Stimulated activated CD4-positive, alpha-beta T cell treated with anti-CD3 and anti-CD28 coated beads, Interleukin-4, amount 100 ng/mL, for 48 hours (primary cell): Measurements from ENCODE around the gene TRDN.

Experiments
- DNase-seq, 2 donors: peaks; one replicate each; pipeline ENCODE4 v3.0.0-alpha.2; 2020; ENCODE audit warnings: low read depth in 2 of 2

Gene TRDN

DNA sequence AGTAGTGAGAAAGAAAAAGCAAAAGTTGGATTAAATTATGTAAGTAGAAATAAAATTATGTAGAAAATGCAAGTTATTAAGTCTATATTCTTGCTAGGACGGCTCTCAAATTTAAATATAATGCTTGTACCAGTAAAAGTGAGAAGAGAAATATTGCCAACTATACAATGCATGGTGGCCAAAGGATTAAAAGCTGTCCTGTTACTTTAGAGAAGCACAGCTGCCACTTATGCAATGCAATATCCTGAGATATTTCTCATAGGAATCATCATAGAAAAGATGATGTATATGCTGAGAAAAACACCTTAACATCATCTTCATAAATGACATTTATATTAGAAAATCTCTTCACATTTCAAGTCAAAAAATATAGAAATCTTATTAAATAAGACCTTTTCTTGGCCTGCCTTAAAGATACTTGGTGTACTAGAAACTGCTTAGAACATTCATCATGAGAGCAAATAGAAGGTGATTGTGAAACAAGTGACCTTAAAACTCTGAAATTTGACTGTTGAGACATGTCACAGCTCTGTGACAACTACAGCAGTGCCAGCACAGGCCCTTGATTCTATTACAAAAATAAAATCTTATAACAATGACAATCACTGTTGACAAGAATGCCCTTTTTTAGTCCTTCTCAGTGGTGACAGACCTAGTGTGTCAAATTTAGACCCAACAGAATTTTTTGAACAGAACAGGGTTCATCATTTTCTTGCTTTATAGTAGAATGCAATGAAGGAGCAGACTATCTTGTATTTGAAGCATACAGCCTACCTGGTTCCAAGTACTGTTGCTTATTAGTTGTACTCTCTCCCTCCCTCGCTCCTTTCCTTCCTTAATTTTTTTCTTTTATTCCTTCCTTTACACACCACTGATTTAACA, 467.6 kb downstream of the TRDN start:
- no peak for DNase-seq

GRCh38 chr6:123168466-123168865, 468.3 kb downstream of the TRDN start:
- no peak for DNase-seq
